GM12801 (cell line): ENCODE data around the gene ENOX1.

ENCODE experiments used
- CTCF ChIP-seq: IDR thresholded peaks from one replicate; pipeline ENCODE4 v1.5.1; 2011; ENCODE audit warnings: control low read depth; ENCODE audit not compliant: insufficient read length; ENCODE audit errors: extremely low read depth

The ENOX1 gene

GRCh38 chr13:43693639-43694038 lies 93.1 kb downstream of the ENOX1 start:
- TF ChIP-seq CTCF = no peak

- no peak for TF ChIP-seq CTCF
Observed at GRCh38 chr13:43688227-43688907, 98.4 kb downstream of the ENOX1 start.

- no peak for TF ChIP-seq CTCF
Observed at GRCh38 chr13:43687038-43687437, 99.7 kb downstream of the ENOX1 start.

GRCh38 chr13:43686557-43686956 lies 100.2 kb downstream of the ENOX1 start:
- no peak for TF ChIP-seq CTCF

GRCh38 chr13:43684963-43685725 lies 101.6 kb downstream of the ENOX1 start:
- TF ChIP-seq CTCF = no peak

GRCh38 chr13:43682701-43683100 lies 104.1 kb downstream of the ENOX1 start:
- TF ChIP-seq CTCF = no peak

- no peak for TF ChIP-seq CTCF
Observed at GRCh38 chr13:43676320-43676719, 110.5 kb downstream of the ENOX1 start.
